Measurements from ENCODE around the gene NRG3.

Gene NRG3

DNA sequence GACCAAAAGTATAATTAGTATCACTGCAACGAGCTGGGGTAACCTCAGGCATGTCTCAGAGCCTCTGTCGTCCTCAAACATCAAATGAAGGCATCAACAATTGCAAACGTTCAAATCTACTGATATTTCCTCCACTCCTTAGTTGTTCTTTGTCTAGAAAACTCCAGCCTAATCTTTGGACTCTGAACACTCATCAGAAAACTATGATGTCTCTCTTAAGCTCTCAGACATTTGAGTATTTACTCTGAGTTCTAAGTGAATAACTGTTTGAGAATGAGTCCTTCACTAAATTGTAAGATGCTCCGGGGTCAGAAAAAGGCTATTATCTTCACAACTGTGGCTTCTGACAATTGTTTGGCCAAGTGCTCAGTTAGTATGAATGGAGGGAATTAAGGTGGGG, 536.4 kb downstream of the NRG3 start:
- FAIRE-seq (no peak), DNase-seq (ENCODE audit: extremely low spot score, insufficient read length, low read depth) (no peak)

DNA sequence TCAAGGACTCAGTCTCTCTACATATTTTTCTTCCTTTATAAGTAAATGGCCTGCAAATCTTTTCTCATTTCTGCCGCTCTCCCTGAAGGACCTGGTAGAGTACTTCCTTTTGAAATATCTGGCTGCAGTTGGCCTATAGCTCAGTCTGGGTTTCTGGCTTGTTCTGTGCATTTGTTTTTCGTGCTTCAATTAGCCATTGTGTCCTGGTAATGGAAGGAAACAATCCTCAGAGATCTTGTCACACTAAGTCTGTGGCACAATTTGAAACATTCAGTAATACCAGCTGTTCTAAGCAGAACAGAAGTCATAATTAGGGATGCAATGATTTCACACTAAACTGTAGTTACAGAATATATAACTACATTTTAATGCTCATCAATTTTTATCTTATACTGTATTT, 545.0 kb downstream of the NRG3 start:
- DNase-seq (ENCODE audit: extremely low spot score, insufficient read length, low read depth) (no peak), FAIRE-seq (no peak)

DNA sequence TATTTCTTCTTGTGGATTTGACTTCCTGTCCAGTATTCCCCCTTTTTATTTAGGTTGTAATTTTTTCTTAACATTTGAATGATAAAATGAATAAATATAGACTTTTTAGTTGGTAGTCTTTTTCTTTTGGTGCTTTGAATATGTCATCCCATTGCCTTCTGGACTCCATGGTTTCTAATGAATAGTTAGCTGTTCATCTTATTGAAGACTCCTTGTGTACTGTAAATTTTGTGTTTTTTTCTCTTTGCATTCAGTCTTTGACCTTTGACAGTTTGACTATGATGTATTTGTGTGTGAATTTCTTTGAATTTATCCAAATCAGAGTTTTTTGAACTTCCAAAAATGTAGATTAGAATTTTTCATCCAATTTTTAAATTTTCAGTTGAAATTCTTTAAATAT, 554.3 kb downstream of the NRG3 start:
- DNase-seq (ENCODE audit: extremely low spot score, insufficient read length, low read depth) (no peak), FAIRE-seq (no peak)

DNA sequence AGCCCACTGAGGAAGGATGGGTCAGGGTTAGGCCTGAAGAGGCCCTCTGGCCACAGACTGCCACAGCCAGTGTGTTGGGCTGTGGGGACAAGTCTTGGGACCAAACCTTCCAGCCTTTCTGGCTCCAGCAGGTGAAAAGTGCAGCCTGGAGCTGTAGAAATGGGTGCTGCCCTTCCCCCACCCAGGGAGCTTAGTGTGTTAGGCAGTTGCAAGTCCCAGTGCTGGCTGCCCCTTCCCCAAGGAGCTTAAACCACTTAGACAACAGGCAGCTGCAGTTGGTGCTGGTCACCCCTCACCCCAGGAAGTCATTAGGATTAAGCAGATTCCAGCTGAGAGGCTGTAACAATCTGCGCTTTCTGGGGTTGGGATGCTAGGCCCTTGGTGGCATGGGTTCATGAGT, 563.3 kb downstream of the NRG3 start:
- DNase-seq (ENCODE audit: extremely low spot score, insufficient read length, low read depth) (no peak), FAIRE-seq (no peak)

DNA sequence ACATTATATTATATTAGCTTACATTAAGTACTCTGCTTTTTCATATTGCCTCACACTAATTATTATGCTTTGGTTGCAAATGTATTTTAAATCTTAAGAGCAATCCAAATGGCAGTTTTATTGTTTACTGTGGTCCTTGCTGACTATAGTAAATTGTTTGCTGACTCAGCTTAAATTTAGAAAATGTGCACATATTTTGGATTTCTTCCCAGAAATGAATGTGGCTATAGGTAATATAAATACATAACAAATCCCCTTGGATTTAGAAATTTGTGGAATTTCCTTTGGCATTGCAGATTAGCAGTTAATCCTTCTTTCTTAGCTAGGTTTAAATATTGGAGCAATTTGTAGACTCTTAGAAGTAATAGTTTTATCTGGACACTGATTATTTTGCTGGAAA, 565.8 kb downstream of the NRG3 start:
- FAIRE-seq, result no peak
- DNase-seq (ENCODE audit: extremely low spot score, insufficient read length, low read depth), result no peak

DNA sequence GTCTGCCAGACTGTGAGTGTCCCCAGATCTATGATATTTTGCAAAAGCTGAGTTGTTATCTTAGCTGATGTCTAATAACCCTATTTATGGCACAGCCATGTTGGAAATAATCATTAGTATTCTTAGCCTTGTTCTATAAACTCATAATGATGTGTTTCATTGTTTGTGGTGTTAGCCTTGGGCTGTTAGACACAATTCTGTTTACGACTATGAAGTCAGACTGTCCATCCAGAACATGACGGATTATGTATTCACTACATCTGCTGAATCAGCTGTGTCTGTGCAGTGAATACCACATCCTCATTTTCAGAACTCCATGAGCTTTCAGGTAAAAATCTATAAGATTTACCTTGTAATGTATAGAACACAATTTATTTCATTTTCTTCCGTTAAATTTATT, 577.1 kb downstream of the NRG3 start:
- DNase-seq (ENCODE audit: extremely low spot score, insufficient read length, low read depth) (no peak), FAIRE-seq (no peak)

DNA sequence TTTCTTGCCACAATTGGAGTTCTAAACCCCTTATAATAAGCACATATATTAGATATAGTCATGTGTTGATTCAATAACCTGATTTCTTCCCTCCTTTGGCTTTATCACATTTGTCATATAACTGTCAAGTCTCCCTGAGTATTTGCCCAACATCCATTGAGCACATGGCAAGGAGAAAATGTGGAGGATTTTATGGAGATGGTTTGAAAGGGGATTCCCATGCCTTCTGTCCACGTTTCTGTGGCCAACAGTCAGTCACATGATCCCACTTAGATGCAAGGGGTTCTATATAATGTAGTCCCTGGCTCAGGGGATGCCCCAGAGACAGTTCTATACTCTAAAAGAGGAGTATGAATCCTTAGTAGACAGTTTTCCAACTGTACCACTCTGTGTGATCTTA, 577.7 kb downstream of the NRG3 start:
- FAIRE-seq, result no peak
- no peak for DNase-seq (ENCODE audit: extremely low spot score, insufficient read length, low read depth)

DNA sequence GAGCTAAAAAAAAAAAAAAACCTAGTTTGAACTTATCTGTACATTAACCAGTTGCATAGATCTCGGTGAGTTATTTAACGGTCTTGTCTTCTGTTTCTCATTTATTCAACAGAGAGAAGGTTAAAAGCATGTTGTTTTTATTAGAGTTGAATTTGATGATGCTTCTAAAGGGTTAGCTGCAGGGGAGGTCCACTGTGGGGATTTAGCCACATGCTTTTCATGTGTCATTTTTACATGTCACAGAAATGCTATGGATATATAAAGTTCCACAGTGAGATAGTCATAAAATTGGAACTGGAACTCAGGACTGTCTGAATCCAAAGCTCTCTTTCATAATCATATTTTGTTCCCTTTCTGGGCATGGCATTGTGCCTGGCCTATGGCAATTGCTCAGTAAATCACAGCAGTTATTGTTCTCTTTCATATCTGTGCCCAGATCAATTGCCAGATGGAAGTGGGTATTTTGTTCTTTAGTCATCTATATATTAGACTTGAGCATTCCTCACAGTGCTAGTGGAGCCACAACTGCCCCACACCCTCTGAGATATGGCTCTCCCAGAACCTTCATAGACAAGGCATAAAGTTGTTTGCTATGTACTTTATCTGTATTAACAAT, 578.8 kb downstream of the NRG3 start:
- no peak for FAIRE-seq
- no peak for DNase-seq (ENCODE audit: extremely low spot score, insufficient read length, low read depth)

DNA sequence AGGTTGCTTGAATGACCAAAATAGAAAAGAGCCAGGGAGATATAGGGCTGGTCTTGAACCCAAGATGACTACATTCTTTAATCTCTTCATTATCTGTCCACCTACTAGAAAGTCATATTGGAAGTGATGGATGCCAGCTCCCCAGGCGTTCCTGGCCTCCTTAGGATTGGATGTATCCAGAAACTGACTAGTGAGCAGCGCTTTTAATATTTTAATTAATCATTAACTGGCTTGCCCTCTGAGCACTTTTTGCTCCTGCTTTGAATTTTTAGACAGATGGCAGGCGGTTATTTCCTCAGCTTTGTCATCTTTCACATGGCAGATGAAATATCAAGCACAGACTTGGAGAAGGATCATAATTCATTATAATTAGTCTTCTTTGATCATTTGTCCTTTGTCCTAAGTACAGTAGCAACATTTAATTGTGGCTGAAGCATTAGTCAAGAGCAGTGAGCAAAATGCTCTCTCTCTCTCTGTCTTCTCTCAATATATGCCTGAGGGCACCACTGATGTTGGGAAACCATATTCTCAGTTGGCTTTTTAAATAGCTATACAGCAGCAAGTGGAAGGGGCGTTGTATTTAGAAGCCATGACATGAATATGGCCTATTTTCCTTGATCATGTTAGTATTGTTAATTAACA, 588.0 kb downstream of the NRG3 start:
- FAIRE-seq, result no peak
- no peak for DNase-seq (ENCODE audit: extremely low spot score, insufficient read length, low read depth)

DNA sequence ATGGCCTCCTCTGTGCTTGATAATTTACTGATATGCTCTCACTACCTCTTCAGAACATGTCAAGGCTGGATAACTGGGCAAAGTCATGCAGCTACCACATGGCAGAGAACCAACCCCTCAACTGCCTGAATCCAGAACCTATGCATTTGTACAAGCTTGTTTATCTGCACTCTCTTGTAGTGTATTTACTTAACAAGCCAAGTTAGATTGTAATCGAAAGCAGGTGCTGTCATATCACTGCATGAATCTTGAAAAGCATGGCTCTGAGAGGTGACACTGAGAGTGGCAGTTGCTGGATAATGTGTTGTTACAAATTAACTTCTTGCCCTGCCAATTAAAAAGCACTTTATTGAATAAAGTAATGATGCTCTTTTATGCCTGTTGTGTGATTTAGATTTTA, 588.6 kb downstream of the NRG3 start:
- DNase-seq (ENCODE audit: extremely low spot score, insufficient read length, low read depth), result no peak
- no peak for FAIRE-seq

DNA sequence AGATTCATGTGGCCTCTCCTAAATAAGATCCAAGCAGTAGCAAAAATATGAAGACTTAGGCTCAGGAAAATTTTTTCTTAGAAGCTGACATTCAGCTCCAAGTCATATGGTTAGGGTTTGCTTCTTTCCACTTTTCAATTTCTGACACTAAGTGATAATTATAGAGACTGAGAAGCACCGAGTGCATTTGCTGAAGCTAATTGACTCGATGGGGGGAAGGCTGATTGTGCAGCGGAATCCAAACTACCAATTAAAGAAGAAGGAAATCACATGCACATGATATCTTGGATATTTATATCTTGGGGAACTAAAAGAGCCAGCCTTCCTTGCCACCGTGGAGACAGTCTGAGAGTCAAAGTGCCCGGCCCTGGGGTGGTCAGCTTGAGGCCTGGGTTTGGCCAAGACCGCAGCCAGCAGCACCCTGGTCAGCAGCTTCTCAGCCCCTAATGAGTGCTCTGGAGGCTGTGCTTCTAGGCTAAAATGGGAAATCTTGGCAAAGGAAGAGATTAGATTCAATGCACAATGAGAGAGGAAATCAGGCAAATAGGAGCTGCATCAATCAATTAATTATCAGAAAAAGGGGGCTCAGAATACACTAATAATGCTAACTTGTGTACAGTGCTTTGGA, 589.3 kb downstream of the NRG3 start:
- DNase-seq (ENCODE audit: extremely low spot score, insufficient read length, low read depth) (no peak), FAIRE-seq (no peak)

DNA sequence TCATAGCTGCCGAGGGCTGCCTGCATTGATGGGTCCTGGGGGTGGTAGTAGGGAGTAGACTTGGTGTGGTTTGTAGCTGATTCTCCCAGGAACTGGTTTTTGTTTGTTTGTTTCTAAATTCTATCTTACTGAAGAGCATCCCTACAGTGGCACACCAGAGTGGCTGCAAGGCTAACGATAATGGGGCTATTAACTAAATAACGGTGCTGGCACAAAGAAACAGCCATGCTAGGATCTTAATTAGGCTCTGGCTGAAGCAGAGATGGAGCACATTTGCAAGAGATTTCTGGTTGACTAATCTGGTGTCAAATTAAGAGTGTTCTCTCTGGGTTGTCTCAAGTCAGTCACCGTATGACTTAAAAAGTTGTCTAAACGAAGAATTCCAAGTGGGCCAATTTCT, 590.0 kb downstream of the NRG3 start:
- FAIRE-seq, result no peak
- no peak for DNase-seq (ENCODE audit: extremely low spot score, insufficient read length, low read depth)

DNA sequence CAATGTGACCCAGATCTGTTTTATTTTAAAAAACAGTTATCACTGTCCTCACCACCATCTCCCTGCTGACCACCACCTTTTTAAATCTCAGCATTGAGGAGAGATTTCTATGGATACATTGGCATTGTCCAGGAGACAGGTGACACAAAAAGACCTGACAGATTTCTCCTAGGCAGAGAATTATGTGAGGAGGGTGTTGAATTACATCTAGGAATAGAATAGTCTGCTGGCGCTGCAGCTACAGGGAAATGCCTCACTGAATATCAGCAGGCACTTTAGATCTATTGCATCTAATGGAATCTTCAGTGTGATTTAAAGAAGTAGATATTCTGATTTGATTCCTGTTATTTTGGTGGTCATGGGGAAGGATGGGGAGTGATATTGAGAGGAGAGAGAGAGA, 593.5 kb downstream of the NRG3 start:
- DNase-seq (ENCODE audit: extremely low spot score, insufficient read length, low read depth), result no peak

DNA sequence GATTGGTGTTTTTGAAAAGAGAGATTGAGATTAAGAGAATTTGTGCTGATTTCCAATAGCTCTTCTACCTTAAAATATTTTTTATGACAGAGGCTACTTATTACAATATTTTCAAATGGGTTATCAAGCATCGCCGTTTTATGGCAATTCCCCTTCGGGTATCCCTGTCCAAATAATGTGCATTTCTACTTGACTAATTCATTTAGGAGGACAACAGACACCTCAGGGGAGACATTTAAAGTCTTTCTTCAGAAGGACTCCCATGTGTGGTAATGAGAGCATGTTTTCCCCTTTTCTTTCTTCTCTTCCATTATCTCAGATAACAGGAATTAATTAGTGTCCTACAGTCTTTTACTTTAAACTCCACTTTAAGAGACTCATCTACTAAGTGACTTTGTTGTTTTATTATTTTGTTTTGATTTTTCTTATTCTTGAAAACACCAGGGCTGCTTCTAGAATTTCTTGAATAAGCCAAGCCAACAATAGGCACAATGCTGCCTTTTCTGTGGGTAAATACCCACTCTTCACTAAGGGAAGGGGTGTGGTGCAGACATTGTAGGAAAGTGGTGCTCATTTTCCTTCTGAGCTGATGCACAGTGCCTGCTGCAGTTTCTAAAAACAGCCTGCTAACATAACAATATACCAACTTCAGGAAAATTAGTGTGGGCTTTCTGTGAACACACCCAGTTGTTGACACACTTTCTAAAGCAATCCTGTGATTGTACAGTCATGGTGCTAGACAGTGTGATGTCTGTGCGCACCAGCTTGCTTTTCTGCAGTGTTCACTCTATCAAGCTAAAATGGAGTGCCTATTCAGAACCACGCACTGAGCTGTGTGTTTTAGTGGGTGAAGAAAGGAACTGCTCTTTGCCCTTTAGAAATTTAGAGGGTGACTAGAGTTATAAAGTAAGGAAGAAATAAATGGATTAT, 597.7 kb downstream of the NRG3 start:
- FAIRE-seq, result no peak
- DNase-seq (ENCODE audit: extremely low spot score, insufficient read length, low read depth), result no peak

More for the DNA sequence above, 593.5 kb downstream of the NRG3 start:
- FAIRE-seq, result no peak

DNA sequence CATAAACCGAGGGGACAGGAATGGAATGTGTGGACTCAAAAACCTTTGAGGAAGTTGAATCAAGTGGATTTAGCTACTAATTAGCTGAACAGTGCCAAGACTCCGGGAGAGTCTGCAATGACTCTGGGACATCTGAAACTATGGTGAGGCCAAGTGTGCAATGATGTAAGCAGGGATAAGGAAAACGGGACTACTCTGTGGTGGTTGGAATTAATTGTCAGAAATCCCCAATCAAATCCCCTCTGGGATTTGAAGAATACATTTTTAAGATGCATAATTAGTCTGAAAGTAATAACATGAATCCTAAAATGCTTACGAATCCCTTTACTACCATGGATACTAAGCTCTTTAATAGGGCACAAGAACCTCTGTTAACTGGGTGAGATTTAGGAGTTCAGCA, 602.8 kb downstream of the NRG3 start:
- no peak for FAIRE-seq

DNA sequence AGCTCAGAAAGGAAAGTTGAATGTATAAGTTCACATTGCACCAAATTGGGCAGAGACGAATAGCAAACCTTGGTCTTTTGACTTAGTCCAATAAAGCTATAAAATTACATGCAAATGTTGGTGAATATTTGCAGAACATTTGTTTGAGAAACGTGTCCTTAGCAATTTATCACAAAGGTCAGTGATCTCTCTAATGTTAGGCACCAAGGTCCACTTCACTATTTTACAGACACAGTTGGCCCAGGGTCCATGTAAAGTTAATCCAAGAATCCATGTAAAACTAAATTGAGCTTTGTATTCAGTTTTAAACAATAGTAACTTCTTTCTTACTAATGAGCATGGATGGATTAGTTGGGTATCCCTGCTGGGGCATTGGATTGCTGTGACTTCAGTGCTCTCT, 617.7 kb downstream of the NRG3 start:
- DNase-seq (ENCODE audit: extremely low spot score, insufficient read length, low read depth) (no peak), FAIRE-seq (no peak)

More for the DNA sequence above, 602.8 kb downstream of the NRG3 start:
- DNase-seq (ENCODE audit: extremely low spot score, insufficient read length, low read depth), result no peak

DNA sequence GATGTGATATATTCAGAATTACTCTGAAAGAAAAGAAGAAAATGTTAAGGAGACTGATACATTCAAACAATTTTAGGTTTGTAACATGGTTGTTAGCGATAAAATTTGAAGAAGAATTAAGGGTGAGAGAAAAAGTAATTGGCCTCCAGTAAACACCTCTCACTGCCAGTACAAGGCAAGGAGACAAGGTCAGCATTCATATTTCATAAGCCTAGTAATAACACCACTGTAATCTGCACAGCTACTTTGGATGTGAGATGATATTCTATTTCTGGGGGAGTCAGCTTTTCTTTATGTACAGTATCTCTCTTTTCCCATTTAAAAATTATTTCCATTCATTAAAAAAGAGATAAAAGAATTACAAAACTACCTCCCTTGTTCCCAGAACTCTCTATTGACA, 621.1 kb downstream of the NRG3 start:
- DNase-seq (ENCODE audit: extremely low spot score, insufficient read length, low read depth), result no peak
- no peak for FAIRE-seq

DNA sequence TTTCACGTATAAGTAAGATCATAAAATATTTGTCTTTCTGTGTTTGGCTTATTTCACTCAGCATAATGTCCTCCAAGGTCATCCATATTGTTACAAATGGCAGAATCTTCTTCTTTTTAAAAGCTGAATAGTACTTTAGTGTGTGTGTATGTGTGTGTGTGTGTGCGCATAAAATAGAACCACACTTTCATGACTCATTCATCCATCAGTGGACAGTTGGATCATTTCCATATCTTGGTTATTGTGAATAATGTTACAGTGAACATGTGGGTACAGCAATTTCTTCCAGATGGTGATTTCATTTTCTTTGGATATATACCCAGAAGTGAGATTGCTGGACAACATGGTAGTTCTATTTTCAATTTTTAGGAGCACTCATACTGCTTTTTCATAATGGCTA, 622.4 kb downstream of the NRG3 start:
- FAIRE-seq, result no peak

DNA sequence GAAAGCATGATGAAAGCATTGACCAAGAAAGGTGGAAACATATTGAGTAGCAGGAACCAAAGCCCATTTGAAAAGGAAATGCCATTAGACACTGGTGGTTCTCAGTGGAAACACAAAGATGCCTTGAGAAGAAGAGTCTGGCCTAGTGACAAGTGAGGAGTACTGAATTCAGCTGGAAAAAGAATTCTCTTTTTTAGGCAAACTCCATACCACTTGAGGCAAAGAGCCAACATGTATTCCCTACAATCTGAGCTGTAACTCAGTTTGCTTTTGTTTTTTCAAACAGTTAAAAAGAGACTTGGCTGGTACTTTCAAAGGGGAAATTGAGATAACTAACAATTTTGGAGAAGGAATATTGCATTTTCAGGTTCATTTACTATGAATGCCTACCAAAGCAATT, 624.0 kb downstream of the NRG3 start:
- no peak for FAIRE-seq
- no peak for DNase-seq (ENCODE audit: extremely low spot score, insufficient read length, low read depth)

More for the DNA sequence above, 622.4 kb downstream of the NRG3 start:
- no peak for DNase-seq (ENCODE audit: extremely low spot score, insufficient read length, low read depth)

DNA sequence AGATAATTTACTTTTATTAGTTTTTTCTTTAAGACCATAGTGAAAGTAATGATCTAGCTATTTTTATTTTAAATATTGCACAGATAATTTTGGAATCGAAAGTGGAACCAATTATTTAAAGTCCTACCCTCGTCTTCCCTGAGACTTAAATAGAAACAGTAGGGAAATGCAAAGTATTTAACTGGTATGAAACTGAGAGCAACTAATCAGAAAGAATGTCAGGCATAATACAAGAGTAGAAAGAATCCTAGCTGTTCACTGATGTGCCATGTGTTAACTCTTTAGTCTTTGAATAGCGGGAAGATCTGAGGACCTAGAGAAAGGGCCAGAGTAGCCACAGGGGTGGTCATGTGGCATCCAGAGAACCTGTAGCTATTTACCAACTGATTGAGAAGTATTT, 630.0 kb downstream of the NRG3 start:
- DNase-seq (ENCODE audit: extremely low spot score, insufficient read length, low read depth) (no peak), FAIRE-seq (no peak)

Measured in GM18507 (cell line).